Stimulated activated CD4-positive, alpha-beta T cell treated with anti-CD3 and anti-CD28 coated beads, Interleukin-1b, Interleukin-23, amount 100 ng/mL, for 4 hours (primary cell): Measurements from ENCODE around the gene LMBRD1.
"Not testable (repeated sequence)": the region's sequence is repeated elsewhere in the genome, so short reads cannot be mapped to it uniquely, and the experiment has no call there.

Experiments used
- DNase-seq, 2 donors: peaks; one replicate each; pipeline ENCODE4 v3.0.0-alpha.2; 2020; ENCODE audit warnings: low read depth in 2 of 2

LMBRD1 gene

GRCh38 chr6:69732640-69733039, 64.2 kb downstream of the LMBRD1 start:
- DNase-seq = no peak

- DNase-seq = no peak
These were observed 64.8 kb downstream of the LMBRD1 start for GRCh38 chr6:69732045-69732444.

DNA sequence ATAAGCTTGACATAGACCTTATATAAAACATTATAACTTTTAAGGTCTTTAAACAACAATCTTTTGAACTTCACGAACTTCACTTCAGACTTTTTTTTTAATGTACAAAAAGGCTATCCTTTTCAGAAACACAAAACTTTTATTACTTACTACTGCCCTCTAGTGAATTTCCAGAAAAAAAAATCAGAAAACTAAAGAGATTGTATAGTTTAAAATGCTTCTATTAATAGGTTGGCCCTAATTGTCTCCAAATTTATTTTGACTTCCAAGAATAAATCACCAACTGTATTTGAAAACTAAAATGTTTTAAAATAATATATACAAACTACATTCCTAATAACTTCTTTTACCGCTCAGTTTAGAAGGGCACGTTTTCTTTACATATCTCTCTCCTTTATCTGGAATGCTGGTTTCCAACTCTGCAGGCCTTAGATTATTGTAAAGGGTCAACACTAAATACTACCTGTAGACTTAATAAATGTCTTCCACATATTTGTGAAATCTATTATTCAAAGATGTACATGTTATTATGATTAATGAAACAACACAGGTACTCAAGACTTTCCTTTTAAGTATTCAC, 66.8 kb downstream of the LMBRD1 start:
- no peak for DNase-seq

DNA sequence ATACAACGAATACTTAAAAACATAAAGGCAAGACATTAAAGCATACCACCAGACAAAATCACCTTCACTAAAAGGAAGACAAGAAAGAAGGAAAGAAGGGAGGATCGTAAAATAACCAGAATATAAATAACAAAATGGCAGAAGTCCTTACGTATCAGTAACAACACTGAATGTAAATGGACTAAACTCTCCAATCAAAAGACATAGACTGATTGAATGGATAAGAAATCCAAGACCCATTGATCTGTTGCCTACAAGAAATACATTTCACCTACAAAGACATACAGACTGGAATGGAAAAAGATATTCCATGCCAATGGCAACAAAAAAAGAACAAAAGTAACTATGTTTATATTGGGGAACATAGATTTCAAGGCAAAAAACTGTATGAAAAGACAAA, 74.1 kb downstream of the LMBRD1 start:
- no peak for DNase-seq

- no peak for DNase-seq
These were observed 77.1 kb downstream of the LMBRD1 start for GRCh38 chr6:69719602-69720193.

GRCh38 chr6:69706724-69707123, 90.1 kb downstream of the LMBRD1 start:
- DNase-seq = no peak

- DNase-seq = no peak
These were observed 90.9 kb downstream of the LMBRD1 start for GRCh38 chr6:69705954-69706353.

GRCh38 chr6:69704916-69705315, 91.9 kb downstream of the LMBRD1 start:
- DNase-seq = no peak

- DNase-seq = no peak
These were observed 97.2 kb downstream of the LMBRD1 start for GRCh38 chr6:69699655-69700054.

GRCh38 chr6:69696273-69696672, 100.5 kb downstream of the LMBRD1 start:
- DNase-seq = no peak

DNA sequence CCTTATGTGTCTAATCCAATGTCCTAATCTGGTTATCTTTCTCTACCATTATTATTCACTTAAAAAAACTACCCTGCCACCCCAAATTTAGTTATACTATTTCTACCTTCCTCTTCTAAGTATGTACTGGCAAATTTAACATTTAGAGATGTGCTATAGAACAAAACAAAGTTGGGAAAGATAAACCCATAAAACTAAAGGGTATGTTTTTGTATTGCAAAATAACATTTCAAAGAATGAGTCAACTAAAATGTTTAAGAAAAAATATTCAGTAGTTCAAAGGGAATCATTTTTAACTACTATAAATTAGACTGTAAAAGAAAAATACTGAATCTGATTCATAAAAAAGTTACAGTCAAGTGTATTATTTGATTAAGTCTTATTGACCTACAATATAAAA, 103.0 kb downstream of the LMBRD1 start:
- DNase-seq = no peak

DNA sequence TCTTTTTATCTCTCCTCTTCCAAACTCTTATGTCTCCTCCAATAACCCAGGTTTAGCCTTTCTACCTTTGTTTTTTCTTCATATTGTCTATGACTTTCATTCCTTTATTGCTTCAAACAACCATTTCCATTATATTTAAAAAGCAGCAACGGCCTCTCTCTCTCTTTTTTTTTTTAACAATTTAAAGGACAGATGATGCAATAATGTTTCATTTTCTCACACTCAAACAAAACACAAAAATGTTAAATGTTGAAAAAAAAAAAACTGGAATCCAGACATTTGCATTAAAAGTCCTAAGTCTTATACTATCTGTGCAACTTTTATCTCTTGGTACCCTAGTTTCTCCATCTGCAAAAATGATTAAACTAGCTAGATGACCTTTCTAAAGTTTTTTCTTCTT, 105.8 kb downstream of the LMBRD1 start:
- no peak for DNase-seq

DNA sequence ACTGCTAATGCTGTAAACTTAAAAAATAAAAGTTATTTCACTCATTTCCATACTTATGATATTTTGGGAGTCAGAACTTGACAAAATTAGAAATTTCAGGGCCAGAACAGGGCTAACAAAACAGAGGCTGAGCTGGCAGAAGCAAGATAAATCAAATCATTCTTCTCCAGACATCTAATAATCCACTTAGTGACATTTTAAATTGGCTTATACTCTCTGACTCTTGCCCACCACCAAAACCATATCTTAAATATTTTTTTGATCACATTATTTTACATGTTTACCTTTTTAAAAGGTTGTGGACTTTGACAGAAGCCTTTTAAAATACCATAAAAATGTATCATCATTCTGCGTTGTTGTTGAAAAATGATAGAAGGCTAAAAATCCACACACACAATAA, 116.5 kb downstream of the LMBRD1 start:
- DNase-seq = no peak

DNA sequence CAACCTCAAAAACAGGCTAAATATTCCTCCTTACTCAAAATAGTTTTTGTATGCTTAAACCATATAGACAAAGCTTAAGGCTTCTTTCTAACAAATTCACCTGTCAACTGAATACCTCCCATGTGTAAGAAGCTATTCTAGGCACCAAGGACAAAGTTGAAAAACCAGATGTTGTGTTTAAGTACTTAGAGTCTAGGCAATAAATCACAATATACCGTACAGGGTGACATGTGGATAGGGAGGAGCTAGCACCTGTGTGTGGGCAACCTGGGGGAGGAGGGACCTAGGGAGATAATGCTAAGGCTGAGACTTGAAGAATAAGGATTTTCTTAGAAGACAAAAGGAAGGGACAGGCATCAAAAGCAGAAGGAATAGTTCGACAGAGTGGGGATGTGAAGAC, 123.5 kb downstream of the LMBRD1 start:
- DNase-seq = no peak

- DNase-seq = no peak
These were observed 127.9 kb downstream of the LMBRD1 start for GRCh38 chr6:69668916-69669315.

GRCh38 chr6:69666779-69667178, 130.0 kb downstream of the LMBRD1 start:
- not testable (repeated sequence) for DNase-seq

DNA sequence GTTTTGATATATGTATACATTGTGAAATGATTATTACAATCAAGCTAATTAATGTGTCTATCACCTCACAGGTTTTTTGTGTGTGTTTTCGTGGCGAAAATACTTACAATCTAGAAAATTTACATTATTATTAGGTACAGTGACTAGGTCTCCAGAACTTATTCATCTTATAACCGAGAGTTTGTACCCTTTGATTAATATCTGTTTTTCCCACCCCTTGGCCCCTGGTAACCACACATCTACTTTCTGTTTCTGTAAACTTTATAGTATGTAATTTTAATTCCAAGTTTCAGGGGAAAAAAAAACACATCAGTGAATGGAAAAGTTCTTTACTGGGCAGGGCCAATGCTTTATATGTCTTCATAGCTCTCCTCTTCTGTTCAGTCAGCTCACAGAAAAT, 131.4 kb downstream of the LMBRD1 start:
- no peak for DNase-seq

- DNase-seq = no peak
These were observed 132.3 kb downstream of the LMBRD1 start for GRCh38 chr6:69664551-69664950.

DNA sequence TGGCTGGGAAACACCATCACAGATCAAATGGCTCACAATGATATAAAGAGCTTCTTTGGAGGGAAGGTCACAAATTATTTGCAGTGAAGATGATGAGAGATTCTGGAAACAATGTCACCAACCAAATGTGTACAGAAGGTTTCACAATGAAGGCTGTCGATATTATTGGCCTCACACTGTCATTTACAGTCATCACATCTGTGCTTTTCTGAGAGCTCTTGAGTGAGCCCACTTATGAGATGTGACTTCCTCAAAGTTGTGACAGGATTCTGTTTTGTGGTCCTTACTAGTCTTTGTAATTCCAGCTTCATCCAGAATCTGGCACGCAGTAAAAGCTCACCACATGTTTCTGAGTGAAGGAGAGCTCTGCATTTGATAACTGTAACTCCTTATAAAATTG, 133.6 kb downstream of the LMBRD1 start:
- no peak for DNase-seq

DNA sequence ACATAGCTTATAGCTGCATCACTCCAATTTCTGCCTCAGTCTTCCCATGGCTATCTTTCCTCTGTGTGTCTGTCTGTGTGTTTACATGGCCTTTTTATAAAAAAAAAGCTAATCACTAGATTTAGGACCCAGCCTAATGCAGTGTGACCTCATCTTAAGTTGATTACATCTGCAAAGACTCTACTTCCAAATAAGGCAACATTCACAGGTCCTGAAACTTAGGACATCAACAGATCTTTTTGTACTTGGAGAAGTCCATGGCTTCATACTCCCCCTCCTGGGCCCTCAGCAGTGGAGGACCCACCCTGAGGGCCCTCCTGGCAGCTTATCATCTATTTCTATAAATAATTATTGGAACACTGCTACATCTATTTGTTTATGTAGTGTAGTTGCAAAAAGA, 146.1 kb downstream of the LMBRD1 start:
- DNase-seq = no peak

DNA sequence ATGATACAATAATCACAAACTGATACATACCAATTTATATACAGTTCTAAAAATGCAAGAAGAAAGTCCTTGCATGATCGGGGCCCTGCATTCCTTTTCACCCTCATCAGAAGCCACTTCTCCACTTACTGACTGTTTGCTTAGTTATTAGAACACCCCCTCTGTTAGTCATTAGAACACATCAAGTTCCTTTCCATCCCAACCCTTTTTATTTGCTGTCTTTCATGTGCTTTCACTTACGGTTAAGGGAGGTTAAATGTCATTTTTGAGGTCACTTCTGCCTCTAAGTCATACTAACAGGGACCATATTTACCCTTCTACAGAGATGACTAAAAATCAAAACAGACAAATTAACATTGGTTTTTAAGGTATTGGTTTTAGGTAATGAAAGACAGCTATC, 149.1 kb downstream of the LMBRD1 start:
- DNase-seq = no peak

- DNase-seq = no peak
These were observed 153.1 kb downstream of the LMBRD1 start for GRCh38 chr6:69643688-69644087.

DNA sequence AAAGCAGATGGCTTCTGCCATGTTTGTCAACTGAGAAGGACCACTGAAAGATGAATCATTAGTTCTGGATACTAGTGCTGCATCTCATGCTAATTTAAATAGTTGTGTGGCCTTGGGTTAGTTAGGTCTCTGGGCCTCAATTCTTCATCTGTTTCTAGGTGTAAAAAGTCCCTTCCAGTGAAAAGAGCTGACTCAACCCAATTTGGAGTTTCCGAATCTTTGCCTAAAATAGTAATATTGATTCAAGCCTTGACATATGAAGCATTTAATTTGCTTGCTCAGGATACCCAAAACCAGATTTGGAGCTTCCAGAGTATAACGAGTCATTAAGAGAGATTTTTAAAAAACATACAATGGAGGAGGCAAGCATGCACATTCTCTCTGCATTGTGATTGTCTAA, 163.9 kb downstream of the LMBRD1 start:
- DNase-seq = no peak
